SKM-1 treated with dmso at 0.1 percent for 144 hours (cell line): Measurements from ENCODE around the gene BAX.

ENCODE experiments used
- DNase-seq: peaks from one replicate; lab custom pipeline; 2025; ENCODE audit not compliant: unreplicated experiment; lab: John Stamatoyannopoulos, UW

The BAX gene

GRCh38 chr19:48982280-48982679 is 27.6 kb downstream of the BAX start:
- no peak for DNase-seq

- DNase-seq, result no peak
Observed at GRCh38 chr19:48985711-48986110, 31.0 kb downstream of the BAX start.

GRCh38 chr19:48986211-48986610 is 31.5 kb downstream of the BAX start:
- DNase-seq, result no peak

GRCh38 chr19:48987323-48987722 is 32.6 kb downstream of the BAX start:
- DNase-seq, result no peak

GRCh38 chr19:48988286-48988685 is 33.6 kb downstream of the BAX start:
- DNase-seq, result no peak

GRCh38 chr19:48988860-48989259 is 34.2 kb downstream of the BAX start:
- DNase-seq, result no peak

GRCh38 chr19:48989701-48990291 is 35.1 kb downstream of the BAX start:
- no peak for DNase-seq

GRCh38 chr19:48990400-48990799 is 35.7 kb downstream of the BAX start:
- no peak for DNase-seq

- DNase-seq, result no peak
Observed at GRCh38 chr19:48991011-48991609, 36.4 kb downstream of the BAX start.

GRCh38 chr19:48991873-48992580 is 37.4 kb downstream of the BAX start:
- DNase-seq, result no peak

- DNase-seq, result no peak
Observed at GRCh38 chr19:48992581-48993174, 38.0 kb downstream of the BAX start.

GRCh38 chr19:48993175-48994034 is 38.7 kb downstream of the BAX start, which contains the start of the genes GYS1 and RUVBL2:
TSS of gene GYS1 (minus strand) at chr19:48993309. CDS start at chr19:48993112, 197 bp downstream.
TSS of gene RUVBL2 (plus strand) at chr19:48993887. CDS start at chr19:48993912, 25 bp downstream.
- DNase-seq, result peak; percentile 95

GRCh38 chr19:48994035-48994386 is 39.3 kb downstream of the BAX start:
- no peak for DNase-seq

GRCh38 chr19:48997972-48998371 is 43.3 kb downstream of the BAX start:
- DNase-seq, result peak; percentile 38

GRCh38 chr19:48999481-49000325 is 45.0 kb downstream of the BAX start:
- DNase-seq, result no peak

GRCh38 chr19:49004133-49004532 is 49.5 kb downstream of the BAX start:
- DNase-seq, result no peak

GRCh38 chr19:49004964-49005614 is 50.4 kb downstream of the BAX start:
- DNase-seq, result no peak

- no peak for DNase-seq
Observed at GRCh38 chr19:49006905-49007304, 52.2 kb downstream of the BAX start.

GRCh38 chr19:49009828-49010227 is 55.2 kb downstream of the BAX start:
- DNase-seq, result no peak

GRCh38 chr19:49010453-49010852 is 55.8 kb downstream of the BAX start:
- DNase-seq, result no peak
